ENCODE results near the gene TGFBR3. TPM values are rescaled to one million over a fixed set of nuclear protein-coding genes. Genes with fewer than 3 reads are reported as not detected.
A peak's percentile ranks its signal among the peaks of the same experiment; 100 is the strongest.

The TGFBR3 gene
- polyA plus RNA-seq, 12 donors: 23.8 to 64.0 (median 31.6) TPM; not detected in 1

- no peak for DNase-seq
Measured at GRCh38 chr1:91804546-91805023, 81.4 kb downstream of the TGFBR3 start.

- DNase-seq: no peak
Measured at GRCh38 chr1:91803847-91804545, 82.0 kb downstream of the TGFBR3 start.

GRCh38 chr1:91803123-91803522 lies 82.8 kb downstream of the TGFBR3 start:
- DNase-seq: no peak

- DNase-seq: no peak
Measured at GRCh38 chr1:91801496-91802115, 84.3 kb downstream of the TGFBR3 start.

- no peak for DNase-seq
Measured at GRCh38 chr1:91799863-91800262, 86.1 kb downstream of the TGFBR3 start.

GRCh38 chr1:91799159-91799558 lies 86.8 kb downstream of the TGFBR3 start:
- DNase-seq: no peak

- DNase-seq: no peak
Measured at GRCh38 chr1:91798740-91799139, 87.2 kb downstream of the TGFBR3 start.

GRCh38 chr1:91798241-91798648 lies 87.7 kb downstream of the TGFBR3 start:
- DNase-seq: no peak

- DNase-seq: no peak
Measured at GRCh38 chr1:91797164-91797563, 88.8 kb downstream of the TGFBR3 start.

GRCh38 chr1:91796390-91796654 lies 89.6 kb downstream of the TGFBR3 start:
- no peak for DNase-seq

- DNase-seq: peak; percentile 87
Measured at GRCh38 chr1:91795591-91796389, 90.2 kb downstream of the TGFBR3 start.

- DNase-seq: no peak
Measured at GRCh38 chr1:91793877-91794276, 92.1 kb downstream of the TGFBR3 start.

- DNase-seq: no peak
Measured at GRCh38 chr1:91793189-91793588, 92.8 kb downstream of the TGFBR3 start.

- no peak for DNase-seq
Measured at GRCh38 chr1:91792489-91793071, 93.4 kb downstream of the TGFBR3 start.

- no peak for DNase-seq
Measured at GRCh38 chr1:91791691-91792488, 94.1 kb downstream of the TGFBR3 start.

GRCh38 chr1:91791103-91791502 lies 94.8 kb downstream of the TGFBR3 start:
- no peak for DNase-seq

GRCh38 chr1:91790392-91790791 lies 95.6 kb downstream of the TGFBR3 start:
- no peak for DNase-seq

GRCh38 chr1:91789273-91789997 lies 96.5 kb downstream of the TGFBR3 start:
- no peak for DNase-seq

GRCh38 chr1:91787919-91788318 lies 98.0 kb downstream of the TGFBR3 start:
- no peak for DNase-seq

GRCh38 chr1:91784616-91785015 lies 101.3 kb downstream of the TGFBR3 start:
- no peak for DNase-seq

GRCh38 chr1:91784191-91784590 lies 101.8 kb downstream of the TGFBR3 start:
- DNase-seq: no peak
